H9 (cell line): ENCODE results near the gene COPRS. TPM values are rescaled to one million over a fixed set of nuclear protein-coding genes. Genes with fewer than 3 reads are reported as not detected.

Experiments
- DNase-seq: peaks from one replicate; pipeline ENCODE4 v3.0.0-alpha.2; 2017
- H2AFZ ChIP-seq: one replicate; pipeline ENCODE4 v1.6.1; 2013; ENCODE audit warnings: mild to moderate bottlenecking, low read length, control low read depth, moderate library complexity
- H2AK5ac ChIP-seq: 2 replicates; pipeline ENCODE4 v1.6.1; 2013; ENCODE audit warnings: low read length, control low read depth, mixed read lengths; ENCODE audit not compliant: insufficient read length
- H2BK120ac ChIP-seq: one replicate; pipeline ENCODE4 v1.6.1; 2013; ENCODE audit warnings: low read depth, mild to moderate bottlenecking, low read length, control low read depth, inconsistent platforms; ENCODE audit not compliant: poor library complexity, severe bottlenecking
- H2BK12ac ChIP-seq: 2 replicates; pipeline ENCODE4 v1.6.1; 2013; ENCODE audit warnings: low read length, control low read depth, mixed read lengths, low read depth; ENCODE audit not compliant: insufficient read length
- H2BK15ac ChIP-seq: 2 replicates; pipeline ENCODE4 v1.6.1; 2013; ENCODE audit warnings: low read depth, low read length, control low read depth
- H2BK20ac ChIP-seq: one replicate; pipeline ENCODE4 v1.6.1; 2013; ENCODE audit warnings: low read depth, mild to moderate bottlenecking, low read length, control low read depth, inconsistent platforms; ENCODE audit not compliant: poor library complexity, severe bottlenecking
- H2BK5ac ChIP-seq: 2 replicates; pipeline ENCODE4 v1.6.1; 2013; ENCODE audit warnings: low read length, control low read depth, mixed read lengths; ENCODE audit not compliant: insufficient read length
- H3K14ac ChIP-seq: 2 replicates; pipeline ENCODE4 v1.6.1; 2013; ENCODE audit warnings: low read length, control low read depth; ENCODE audit not compliant: insufficient read depth
- H3K18ac ChIP-seq: 2 replicates; pipeline ENCODE4 v1.6.1; 2013; ENCODE audit warnings: low read depth, mild to moderate bottlenecking, mixed read lengths, low read length, control low read depth; ENCODE audit not compliant: insufficient read length
- H3K23ac ChIP-seq: 2 replicates; pipeline ENCODE4 v1.6.1; 2013; ENCODE audit warnings: low read length, control low read depth, mixed read lengths, low read depth; ENCODE audit not compliant: insufficient read length
- H3K23me2 ChIP-seq: 2 replicates; pipeline ENCODE4 v1.6.1; 2013; ENCODE audit warnings: low read depth, mild to moderate bottlenecking, mixed read lengths, low read length, control low read depth; ENCODE audit not compliant: insufficient read length, poor library complexity, severe bottlenecking
- H3K27ac ChIP-seq: 2 replicates; pipeline ENCODE4 v1.5.1; 2013; ENCODE audit warnings: low read length, control low read depth, mixed read lengths, low read depth; ENCODE audit not compliant: insufficient read length
- H3K27me3 ChIP-seq: 2 replicates; pipeline ENCODE4 v1.6.1; 2013; ENCODE audit warnings: low read length, control low read depth, inconsistent platforms; ENCODE audit not compliant: insufficient read depth
- H3K4ac ChIP-seq: 2 replicates; pipeline ENCODE4 v1.6.1; 2013; ENCODE audit warnings: low read depth, mild to moderate bottlenecking, control low read depth, inconsistent platforms, low read length, moderate library complexity
- H3K4me1 ChIP-seq: 2 replicates; pipeline ENCODE4 v1.6.1; 2013; ENCODE audit warnings: low read length, control low read depth, inconsistent platforms; ENCODE audit not compliant: insufficient read depth
- H3K4me2 ChIP-seq: 2 replicates; pipeline ENCODE4 v1.6.1; 2013; ENCODE audit warnings: low read length, control low read depth, mixed read lengths; ENCODE audit not compliant: insufficient read length, insufficient read depth
- H3K56ac ChIP-seq: 2 replicates; pipeline ENCODE4 v1.6.1; 2013; ENCODE audit warnings: low read depth, mild to moderate bottlenecking, mixed read lengths, low read length, control low read depth; ENCODE audit not compliant: insufficient read length
- H3K79me1 ChIP-seq: 2 replicates; pipeline ENCODE4 v1.6.1; 2013; ENCODE audit warnings: low read depth, mild to moderate bottlenecking, moderate library complexity, low read length, control low read depth, inconsistent platforms; ENCODE audit not compliant: insufficient read depth, poor library complexity, severe bottlenecking
- H3K79me2 ChIP-seq: 2 replicates; pipeline ENCODE4 v1.6.1; 2013; ENCODE audit warnings: low read length, control low read depth, inconsistent platforms; ENCODE audit not compliant: insufficient read depth
- H3K9ac ChIP-seq: 2 replicates; pipeline ENCODE4 v1.6.1; 2013; ENCODE audit warnings: low read length, control low read depth, mixed read lengths; ENCODE audit not compliant: insufficient read length; ENCODE audit errors: extremely low read depth
- H3K9me3 ChIP-seq: one replicate; pipeline ENCODE4 v1.6.1; 2013; ENCODE audit warnings: low read depth, low read length, inconsistent platforms; ENCODE audit not compliant: control insufficient read depth
- H3T11ph ChIP-seq: one replicate; pipeline ENCODE4 v1.6.1; 2013; ENCODE audit warnings: mild to moderate bottlenecking, low read length, control low read depth, inconsistent platforms
- H4K20me1 ChIP-seq: one replicate; pipeline ENCODE4 v1.6.1; 2013; ENCODE audit not compliant: control insufficient read depth, insufficient read length, insufficient read depth
- H4K5ac ChIP-seq: 2 replicates; pipeline ENCODE4 v1.6.1; 2013; ENCODE audit warnings: low read depth, mild to moderate bottlenecking, mixed read lengths, low read length, control low read depth; ENCODE audit not compliant: insufficient read length
- H4K8ac ChIP-seq: replicated peaks from 2 replicates; pipeline ENCODE4 v1.6.1; 2013; ENCODE audit warnings: low read length, control low read depth, mixed read lengths, low read depth; ENCODE audit not compliant: insufficient read length
- H4K91ac ChIP-seq: 2 replicates; pipeline ENCODE4 v1.6.1; 2013; ENCODE audit warnings: low read depth, mild to moderate bottlenecking, moderate library complexity, mixed read lengths, low read length, control low read depth; ENCODE audit not compliant: insufficient read length
- H3K27ac Mint-ChIP-seq, 3 experiments: 2 replicates in 2 of 3; 3 replicates in 1 of 3; pipeline ENCODE4 v1.8.0; 2020 to 2021; ENCODE audit warnings: mixed read lengths in 3 of 3, mild to moderate bottlenecking in 1 of 3, moderate library complexity in 1 of 3
- H3K27me3 Mint-ChIP-seq: 2 replicates; pipeline ENCODE4 v1.8.0; 2021; ENCODE audit warnings: low read depth, mild to moderate bottlenecking, moderate library complexity, mixed read lengths
- H3K36me3 Mint-ChIP-seq, 3 experiments: 2 replicates in 2 of 3; 3 replicates in 1 of 3; pipeline ENCODE4 v1.8.0; 2020 to 2021; ENCODE audit warnings: low read depth in 3 of 3, mixed read lengths in 3 of 3; ENCODE audit not compliant: insufficient read depth in 1 of 3
- H3K4me1 Mint-ChIP-seq, 2 experiments: 2 replicates each; pipeline ENCODE4 v1.8.0; 2020; ENCODE audit warnings: mixed read lengths in 2 of 2
- H3K4me3 Mint-ChIP-seq, 2 experiments: 2 replicates in 1 of 2; 3 replicates in 1 of 2; pipeline ENCODE4 v1.8.0; 2020 to 2021; ENCODE audit warnings: mild to moderate bottlenecking in 2 of 2, mixed read lengths in 2 of 2, moderate library complexity in 1 of 2
- H3K9me3 Mint-ChIP-seq, 2 experiments: 2 replicates in 1 of 2; 3 replicates in 1 of 2; pipeline ENCODE4 v1.8.0; 2020; ENCODE audit warnings: mild to moderate bottlenecking in 2 of 2, mixed read lengths in 2 of 2, moderate library complexity in 1 of 2
- WGBS: extraction: QIAGEN DNeasy Blood & Tissue Kit; methylation state at CpG from one replicate; pipeline ENCODE4 v1.1.7; 2013; ENCODE audit warnings: missing lambda C conversion rate, low lambda C conversion rate, mixed read lengths; ENCODE audit not compliant: insufficient read length; ENCODE audit errors: extremely low coverage; 5-methylcytosine and 5-hydroxymethylcytosine counted together
- total RNA-seq: library from RNA; stranded (reverse); gene quantifications from 2 replicates; pipeline ENCODE4 v1.2.1, GENCODE V29; 2021
- TF ChIP-seq, protein P1 (sequence below): fragments of 200-600 bp; sonication (generic); conservative IDR thresholded peaks from 3 replicates; pipeline ENCODE4 v1.8.0; 2021; ENCODE audit warnings: antibody characterized with exemption, mild to moderate bottlenecking

Gene COPRS
- total RNA-seq, 1 experiment from 2014 or later: 43.8 TPM

DNA sequence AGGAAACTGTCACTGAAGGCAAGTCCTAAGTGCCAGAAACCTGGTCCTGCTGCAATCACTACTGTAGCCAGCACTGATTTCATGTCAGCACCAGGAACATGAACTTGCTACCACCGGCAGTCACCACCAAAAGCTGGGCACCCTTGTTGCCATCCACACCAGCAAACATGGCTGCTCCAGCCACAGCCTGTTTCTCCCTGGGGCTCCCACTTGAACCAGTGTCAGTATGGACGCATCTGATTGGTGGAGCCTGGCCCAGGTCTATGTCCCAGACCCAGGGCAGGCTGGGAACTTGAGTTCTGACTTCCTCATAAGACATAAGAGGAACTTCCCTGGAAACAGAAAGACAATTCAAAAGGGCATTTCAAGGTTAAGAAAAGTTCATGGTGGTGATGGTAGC, 56.5 kb downstream of the COPRS start:
- Histone ChIP-seq H3K9me3 (no peaks in the 10 kb centered on the region), H2BK5ac (no peak overlapping the region), H2AFZ (no peak overlapping the region), H3T11ph (no peak overlapping the region), H3K56ac (no peak overlapping the region), H2BK120ac (no peak overlapping the region), H2BK12ac (no peak overlapping the region), H4K20me1 (no peaks in the 10 kb centered on the region), H3K4me1 (no peaks in the 10 kb centered on the region), H3K27ac (no peak overlapping the region), H4K8ac (no peak overlapping the region), H3K79me2 (no peaks in the 10 kb centered on the region), H3K4ac (no peak overlapping the region), H4K91ac (no peak overlapping the region), H4K5ac (no peak overlapping the region), H2AK5ac (no peak overlapping the region), H3K23ac (no peak overlapping the region), H3K4me2 (no peak overlapping the region), H3K9ac (no peak overlapping the region), H3K14ac (no peak overlapping the region), H2BK20ac (no peak overlapping the region), H3K27me3 (no peaks in the 10 kb centered on the region), H2BK15ac (no peak overlapping the region), H3K18ac (no peak overlapping the region), H3K23me2 (no peaks in the 10 kb centered on the region), H3K79me1 (no peaks in the 10 kb centered on the region)
- H3K36me3 Mint-ChIP-seq: no peaks in the 10 kb centered on the region
- H3K27me3 Mint-ChIP-seq: peaks cover 2% of the 10 kb centered on the region
- DNase-seq: no peak
- H3K9me3 Mint-ChIP-seq: no peaks in the 10 kb centered on the region; a peak in 1 of 5 replicates
- no peak overlapping the region for H3K4me3 Mint-ChIP-seq
- WGBS: no CpG with 5 or more reads among the region's 2 CpGs
- TF ChIP-seq, protein P1, sequence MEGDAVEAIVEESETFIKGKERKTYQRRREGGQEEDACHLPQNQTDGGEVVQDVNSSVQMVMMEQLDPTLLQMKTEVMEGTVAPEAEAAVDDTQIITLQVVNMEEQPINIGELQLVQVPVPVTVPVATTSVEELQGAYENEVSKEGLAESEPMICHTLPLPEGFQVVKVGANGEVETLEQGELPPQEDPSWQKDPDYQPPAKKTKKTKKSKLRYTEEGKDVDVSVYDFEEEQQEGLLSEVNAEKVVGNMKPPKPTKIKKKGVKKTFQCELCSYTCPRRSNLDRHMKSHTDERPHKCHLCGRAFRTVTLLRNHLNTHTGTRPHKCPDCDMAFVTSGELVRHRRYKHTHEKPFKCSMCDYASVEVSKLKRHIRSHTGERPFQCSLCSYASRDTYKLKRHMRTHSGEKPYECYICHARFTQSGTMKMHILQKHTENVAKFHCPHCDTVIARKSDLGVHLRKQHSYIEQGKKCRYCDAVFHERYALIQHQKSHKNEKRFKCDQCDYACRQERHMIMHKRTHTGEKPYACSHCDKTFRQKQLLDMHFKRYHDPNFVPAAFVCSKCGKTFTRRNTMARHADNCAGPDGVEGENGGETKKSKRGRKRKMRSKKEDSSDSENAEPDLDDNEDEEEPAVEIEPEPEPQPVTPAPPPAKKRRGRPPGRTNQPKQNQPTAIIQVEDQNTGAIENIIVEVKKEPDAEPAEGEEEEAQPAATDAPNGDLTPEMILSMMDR: no peak
- H3K4me1 Mint-ChIP-seq: no peaks in the 10 kb centered on the region
- no peak overlapping the region for H3K27ac Mint-ChIP-seq

Other genes starting within 250 kb of the COPRS start
- 125 TPM in 2 replicates for gene UTP6, start 42.5 kb upstream of the COPRS start, total RNA-seq
- 38.5 and 39.5 TPM in 2 replicates for gene SUZ12, start 77.8 kb upstream of the COPRS start, total RNA-seq
- gene LRRC37B, start 148.1 kb upstream of the COPRS start, total RNA-seq: 17.9 and 19.1 TPM in 2 replicates